Skeletal muscle cell (primary cell): ENCODE measurements around the gene BLOC1S6.
A peak's percentile ranks its signal among the peaks of the same experiment; 100 is the strongest.

ENCODE experiments used
- DNase-seq: peaks from one replicate; pipeline ENCODE4 v3.0.0-alpha.2; 2010; ENCODE audit warnings: low read depth
- H3K4me3 ChIP-seq: 2 replicates; pipeline ENCODE4 v1.5.1; 2011; ENCODE audit warnings: low read depth, mild to moderate bottlenecking, control low read depth, low read length, moderate library complexity

BLOC1S6 gene

GRCh38 chr15:45587095-45587862, at the start of gene BLOC1S6:
TSS of gene BLOC1S6 (plus strand) at chr15:45587379. CDS start at chr15:45587444, 65 bp downstream.
- peak within 1 kb of the TSS; percentile 67 for H3K4me3 ChIP-seq
- DNase-seq, result peak; percentile 67

- no peak for DNase-seq
- no peak overlapping the region for H3K4me3 ChIP-seq
Observed at GRCh38 chr15:45539680-45540079, 47.5 kb upstream of the BLOC1S6 start.

GRCh38 chr15:45540531-45540930, 46.6 kb upstream of the BLOC1S6 start:
- no peak overlapping the region for H3K4me3 ChIP-seq
- DNase-seq, result no peak

GRCh38 chr15:45543051-45543450, 44.1 kb upstream of the BLOC1S6 start:
- H3K4me3 ChIP-seq, result no peak overlapping the region

GRCh38 chr15:45544266-45545023, 42.7 kb upstream of the BLOC1S6 start:
- no peak for DNase-seq
- no peak overlapping the region for H3K4me3 ChIP-seq

More at GRCh38 chr15:45543051-45543450, 44.1 kb upstream of the BLOC1S6 start:
- no peak for DNase-seq

GRCh38 chr15:45546789-45547188, 40.4 kb upstream of the BLOC1S6 start:
- DNase-seq, result no peak
- H3K4me3 ChIP-seq, result no peak overlapping the region

GRCh38 chr15:45548753-45549520, 38.2 kb upstream of the BLOC1S6 start:
- no peak overlapping the region for H3K4me3 ChIP-seq
- no peak for DNase-seq

- DNase-seq, result peak; percentile 5
- H3K4me3 ChIP-seq, result no peak overlapping the region
Observed at GRCh38 chr15:45549541-45550220, 37.5 kb upstream of the BLOC1S6 start.

- DNase-seq, result no peak
- H3K4me3 ChIP-seq, result no peak overlapping the region
Observed at GRCh38 chr15:45550436-45550835, 36.7 kb upstream of the BLOC1S6 start.

- no peak for DNase-seq
- no peak overlapping the region for H3K4me3 ChIP-seq
Observed at GRCh38 chr15:45551676-45552075, 35.5 kb upstream of the BLOC1S6 start.

- no peak overlapping the region for H3K4me3 ChIP-seq
- no peak for DNase-seq
Observed at GRCh38 chr15:45555934-45556608, 31.1 kb upstream of the BLOC1S6 start.

- no peak for DNase-seq
- H3K4me3 ChIP-seq, result no peak overlapping the region
Observed at GRCh38 chr15:45572617-45573016, 14.6 kb upstream of the BLOC1S6 start.

- no peak overlapping the region for H3K4me3 ChIP-seq
- DNase-seq, result no peak
Observed at GRCh38 chr15:45573961-45574629, 13.1 kb upstream of the BLOC1S6 start.

GRCh38 chr15:45581919-45582318, 5.3 kb upstream of the BLOC1S6 start:
- no peak for DNase-seq
- H3K4me3 ChIP-seq, result no peak overlapping the region

GRCh38 chr15:45583731-45584639, 3.2 kb upstream of the BLOC1S6 start:
- no peak overlapping the region for H3K4me3 ChIP-seq
- no peak for DNase-seq

- no peak overlapping the region for H3K4me3 ChIP-seq
Observed at GRCh38 chr15:45585069-45585791, 1.9 kb upstream of the BLOC1S6 start.

GRCh38 chr15:45586125-45586524, 1.1 kb upstream of the BLOC1S6 start:
- H3K4me3 ChIP-seq, result peak overlapping the region; percentile 67
- DNase-seq, result no peak

More at GRCh38 chr15:45585069-45585791, 1.9 kb upstream of the BLOC1S6 start:
- no peak for DNase-seq
